T-helper 2 cell treated with Interferon-gamma antibody and Interleukin-4, amounts not matched to agents 100 ng/mL and 5 ng/mL, for 36 hours (primary cell): ENCODE data around the gene ASXL3. TPM values are rescaled to one million over a fixed set of nuclear protein-coding genes. Genes with fewer than 3 reads are reported as not detected.

Source experiments
- intact Hi-C: fragments of 100-400 bp; cut with micrococcal nuclease; formaldehyde crosslinking; loops from one replicate; pipeline ENCODE4 v1.15.1; 2023
- total RNA-seq: library from RNA; stranded (reverse); gene quantifications from 2 replicates; pipeline ENCODE4 v1.2.3, GENCODE V29; 2022

Gene ASXL3
- total RNA-seq, 1 donor from 2014 or later = not detected

- intact Hi-C loops = no loop called here
Measured at GRCh38 chr18:33656889-33657448, 79.0 kb downstream of the ASXL3 start.

GRCh38 chr18:33660696-33661310 is 82.8 kb downstream of the ASXL3 start:
- intact Hi-C loops = no loop called here

GRCh38 chr18:33664241-33664874 is 86.3 kb downstream of the ASXL3 start:
- intact Hi-C loops = no loop called here

- intact Hi-C loops = no loop called here
Measured at GRCh38 chr18:33665187-33665586, 87.2 kb downstream of the ASXL3 start.

GRCh38 chr18:33665641-33666040 is 87.6 kb downstream of the ASXL3 start:
- intact Hi-C loops = no loop called here

- intact Hi-C loops = no loop called here
Measured at GRCh38 chr18:33666915-33667314, 88.9 kb downstream of the ASXL3 start.

GRCh38 chr18:33669589-33669988 is 91.6 kb downstream of the ASXL3 start:
- intact Hi-C loops = no loop called here

GRCh38 chr18:33670029-33670428 is 92.0 kb downstream of the ASXL3 start:
- intact Hi-C loops = no loop called here

- intact Hi-C loops = no loop called here
Measured at GRCh38 chr18:33673689-33674088, 95.7 kb downstream of the ASXL3 start.

- intact Hi-C loops = no loop called here
Measured at GRCh38 chr18:33676593-33676992, 98.6 kb downstream of the ASXL3 start.

- intact Hi-C loops = no loop called here
Measured at GRCh38 chr18:33677891-33678290, 99.9 kb downstream of the ASXL3 start.

GRCh38 chr18:33682436-33682835 is 104.4 kb downstream of the ASXL3 start:
- intact Hi-C loops = no loop called here

- intact Hi-C loops = no loop called here
Measured at GRCh38 chr18:33694593-33694992, 116.6 kb downstream of the ASXL3 start.

GRCh38 chr18:33696332-33697162 is 118.5 kb downstream of the ASXL3 start:
- intact Hi-C loops = no loop called here

GRCh38 chr18:33697498-33697897 is 119.5 kb downstream of the ASXL3 start:
- intact Hi-C loops = no loop called here

GRCh38 chr18:33699372-33699771 is 121.4 kb downstream of the ASXL3 start:
- intact Hi-C loops = no loop called here

GRCh38 chr18:33700513-33700976 is 122.5 kb downstream of the ASXL3 start:
- intact Hi-C loops = no loop called here

- intact Hi-C loops = no loop called here
Measured at GRCh38 chr18:33702625-33703024, 124.6 kb downstream of the ASXL3 start.

GRCh38 chr18:33706391-33706790 is 128.4 kb downstream of the ASXL3 start:
- intact Hi-C loops = no loop called here

- intact Hi-C loops = no loop called here
Measured at GRCh38 chr18:33708876-33709275, 130.9 kb downstream of the ASXL3 start.

GRCh38 chr18:33710269-33710668 is 132.2 kb downstream of the ASXL3 start:
- intact Hi-C loops = no loop called here

- intact Hi-C loops = no loop called here
Measured at GRCh38 chr18:33711514-33711913, 133.5 kb downstream of the ASXL3 start.
